Ovary (tissue), 3 donors: ENCODE measurements around the gene HSPA8.

Experiments used
- EP300 ChIP-seq: sonication (generic); formaldehyde crosslinking; IDR thresholded peaks from one replicate; pipeline ENCODE4 v1.6.1; 2017; ENCODE audit warnings: antibody characterized with exemption
- POLR2A ChIP-seq: fragments of 450-650 bp; IDR thresholded peaks from one replicate; pipeline ENCODE4 v1.6.1; 2017; ENCODE audit warnings: antibody characterized with exemption, mild to moderate bottlenecking, moderate library complexity
- TF ChIP-seq, protein P1 (sequence below), 3 donors: fragments of 450-650 bp in 2 of 3; fragments of 200-600 bp in 1 of 3; IDR thresholded peaks; one replicate each; pipeline versions ENCODE4 v1.5.1 to v1.8.0; 2016 to 2022; ENCODE audit warnings: antibody characterized with exemption in 3 of 3, mild to moderate bottlenecking in 1 of 3
- donor health status: DM: no; HTN: no; CAD: no.

DNA sequence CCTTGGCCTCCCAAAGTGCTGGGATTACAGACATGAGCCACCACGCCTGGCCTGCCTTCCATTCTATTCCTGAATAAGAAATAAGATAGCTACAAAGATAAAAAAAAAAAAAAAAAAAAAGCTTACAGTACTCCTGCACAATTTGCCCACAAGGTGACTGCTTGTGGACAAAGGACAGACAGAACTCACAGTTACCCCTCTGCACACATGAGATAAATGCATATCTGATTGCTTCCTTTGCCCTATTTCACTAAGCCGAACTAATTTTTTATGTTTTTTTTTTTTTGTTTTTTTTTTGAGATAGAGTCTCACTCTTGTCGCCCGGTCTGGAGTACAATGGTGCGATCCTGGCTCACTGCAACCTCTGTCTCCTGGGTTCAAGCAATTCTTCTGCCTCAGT lies 23.6 kb upstream of the HSPA8 start:
- TF ChIP-seq, protein P1, sequence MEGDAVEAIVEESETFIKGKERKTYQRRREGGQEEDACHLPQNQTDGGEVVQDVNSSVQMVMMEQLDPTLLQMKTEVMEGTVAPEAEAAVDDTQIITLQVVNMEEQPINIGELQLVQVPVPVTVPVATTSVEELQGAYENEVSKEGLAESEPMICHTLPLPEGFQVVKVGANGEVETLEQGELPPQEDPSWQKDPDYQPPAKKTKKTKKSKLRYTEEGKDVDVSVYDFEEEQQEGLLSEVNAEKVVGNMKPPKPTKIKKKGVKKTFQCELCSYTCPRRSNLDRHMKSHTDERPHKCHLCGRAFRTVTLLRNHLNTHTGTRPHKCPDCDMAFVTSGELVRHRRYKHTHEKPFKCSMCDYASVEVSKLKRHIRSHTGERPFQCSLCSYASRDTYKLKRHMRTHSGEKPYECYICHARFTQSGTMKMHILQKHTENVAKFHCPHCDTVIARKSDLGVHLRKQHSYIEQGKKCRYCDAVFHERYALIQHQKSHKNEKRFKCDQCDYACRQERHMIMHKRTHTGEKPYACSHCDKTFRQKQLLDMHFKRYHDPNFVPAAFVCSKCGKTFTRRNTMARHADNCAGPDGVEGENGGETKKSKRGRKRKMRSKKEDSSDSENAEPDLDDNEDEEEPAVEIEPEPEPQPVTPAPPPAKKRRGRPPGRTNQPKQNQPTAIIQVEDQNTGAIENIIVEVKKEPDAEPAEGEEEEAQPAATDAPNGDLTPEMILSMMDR (IDR thresholded peaks at IDR 0.05), result no peak
- TF ChIP-seq POLR2A (no peak), EP300 (no peak)
